Natural killer cell (primary cell): Measurements from ENCODE around the gene BRCA2. TPM values are rescaled to one million over a fixed set of nuclear protein-coding genes. Genes with fewer than 3 reads are reported as not detected.

Experiments
- ATAC-seq, 3 donors: fragments of 150-1000 bp in 2 of 3; fragments of 200-7000 bp in 1 of 3; cut with Tn5 transposase; 1 replicate in 1 of 3; 2 replicates in 2 of 3; pipeline ENCODE4 v1.10.0; 2021; ENCODE audit warnings: mild to moderate bottlenecking in 2 of 3, moderate library complexity in 2 of 3
- DNase-seq, 2 donors: peaks; one replicate each; pipeline versions ENCODE4 v3.0.0 to v3.0.0-alpha.2; 2013 to 2021; ENCODE audit warnings: mixed read lengths in 1 of 2
- H3K27ac ChIP-seq: one replicate; pipeline ENCODE4 v1.5.1; 2013; ENCODE audit warnings: mild to moderate bottlenecking, low read length
- H3K27me3 ChIP-seq: one replicate; pipeline ENCODE4 v1.6.1; 2013; ENCODE audit warnings: low read length; ENCODE audit not compliant: control insufficient read depth, insufficient read depth
- H3K36me3 ChIP-seq: one replicate; pipeline ENCODE4 v1.6.1; 2013; ENCODE audit warnings: low read length; ENCODE audit not compliant: control insufficient read depth, insufficient read depth
- H3K4me1 ChIP-seq: one replicate; pipeline ENCODE4 v1.6.1; 2013; ENCODE audit warnings: low read length; ENCODE audit not compliant: control insufficient read depth, insufficient read depth
- H3K4me3 ChIP-seq: one replicate; pipeline ENCODE4 v1.5.1; 2013; ENCODE audit warnings: low read length
- H3K9me3 ChIP-seq: one replicate; pipeline ENCODE4 v1.6.1; 2013; ENCODE audit warnings: low read length; ENCODE audit not compliant: control insufficient read depth, insufficient read depth
- H3K27ac Mint-ChIP-seq, 2 donors: one replicate each; pipeline ENCODE4 v1.8.0; 2022; ENCODE audit warnings: mild to moderate bottlenecking in 2 of 2, mixed read lengths in 2 of 2, moderate library complexity in 1 of 2
- H3K27me3 Mint-ChIP-seq, 2 donors: one replicate each; pipeline ENCODE4 v1.8.0; 2022; ENCODE audit warnings: low read depth in 2 of 2, mixed read lengths in 2 of 2
- H3K36me3 Mint-ChIP-seq: one replicate; pipeline ENCODE4 v1.8.0; 2022; ENCODE audit warnings: mixed read lengths
- H3K4me1 Mint-ChIP-seq, 2 donors: one replicate each; pipeline ENCODE4 v1.8.0; 2022; ENCODE audit warnings: mixed read lengths in 2 of 2
- H3K4me3 Mint-ChIP-seq: one replicate; pipeline ENCODE4 v1.8.0; 2022; ENCODE audit warnings: mild to moderate bottlenecking, moderate library complexity, mixed read lengths
- H3K9me3 Mint-ChIP-seq, 2 donors: one replicate each; pipeline ENCODE4 v1.8.0; 2022; ENCODE audit warnings: mixed read lengths in 2 of 2
- WGBS: methylation state at CpG from one replicate; pipeline ENCODE4 v1.1.7; 2013; ENCODE audit warnings: missing lambda C conversion rate; ENCODE audit not compliant: insufficient coverage; 5-methylcytosine and 5-hydroxymethylcytosine counted together
- intact Hi-C: fragments of 100-400 bp; cut with micrococcal nuclease; formaldehyde crosslinking; loops from one replicate; pipeline ENCODE4 v1.14.2; 2022
- total RNA-seq, 4 donors: library from RNA; stranded (reverse); fragments of 120-200 nt in 1 of 4; gene quantifications; one replicate each; pipeline versions ENCODE4 v1.2.3 to v1.2.4, GENCODE V29; 2013 to 2022
- TF ChIP-seq, protein P1 (sequence below): fragments of 200-600 bp; IDR thresholded peaks from one replicate; pipeline ENCODE4 v1.8.0; 2022; ENCODE audit warnings: antibody characterized with exemption

BRCA2 gene
- total RNA-seq, 3 donors from 2014 or later (not counting 1 experiment from before 2014, with no cell fraction given): 3.6 to 4.3 (median 3.6) TPM

DNA sequence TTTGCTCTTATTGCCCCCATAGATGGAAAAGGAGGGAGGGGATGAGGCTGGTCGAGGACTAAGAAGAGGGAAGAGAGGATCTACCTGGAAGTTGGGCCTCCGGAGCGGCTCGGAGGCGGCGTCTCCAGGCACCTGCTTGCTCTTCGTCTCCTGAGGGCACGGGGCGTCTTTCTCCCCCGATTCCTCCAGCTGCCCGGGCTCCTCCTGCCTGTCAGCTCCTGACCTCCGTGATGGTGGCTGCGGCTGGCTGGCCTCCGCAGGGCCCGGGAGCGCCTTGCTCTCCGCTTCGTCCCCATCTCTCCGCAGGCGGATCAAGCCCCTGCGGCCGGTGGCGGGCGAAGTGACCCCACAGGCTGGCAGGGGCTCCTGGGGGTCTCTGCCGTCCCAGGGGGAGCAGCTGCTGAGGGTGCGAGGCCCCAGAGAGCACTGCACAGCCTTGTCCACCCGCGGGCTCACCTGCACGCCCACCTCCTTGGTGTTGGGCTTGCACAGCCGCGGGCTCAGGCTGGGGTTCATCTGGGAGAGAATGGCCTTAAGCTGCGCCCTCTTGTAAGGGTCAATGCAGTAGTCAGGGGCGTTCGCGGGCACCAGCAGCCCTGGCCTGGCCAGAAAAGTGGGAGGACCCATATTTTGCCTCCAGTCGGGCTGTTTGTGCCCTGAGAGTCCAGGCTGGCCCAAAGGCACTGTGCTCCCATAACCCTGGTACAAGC lies 4.0 kb upstream of the BRCA2 start:
- no peaks in the 10 kb centered on the region for H3K36me3 Mint-ChIP-seq
- DNase-seq: no peak
- TF ChIP-seq, protein P1, sequence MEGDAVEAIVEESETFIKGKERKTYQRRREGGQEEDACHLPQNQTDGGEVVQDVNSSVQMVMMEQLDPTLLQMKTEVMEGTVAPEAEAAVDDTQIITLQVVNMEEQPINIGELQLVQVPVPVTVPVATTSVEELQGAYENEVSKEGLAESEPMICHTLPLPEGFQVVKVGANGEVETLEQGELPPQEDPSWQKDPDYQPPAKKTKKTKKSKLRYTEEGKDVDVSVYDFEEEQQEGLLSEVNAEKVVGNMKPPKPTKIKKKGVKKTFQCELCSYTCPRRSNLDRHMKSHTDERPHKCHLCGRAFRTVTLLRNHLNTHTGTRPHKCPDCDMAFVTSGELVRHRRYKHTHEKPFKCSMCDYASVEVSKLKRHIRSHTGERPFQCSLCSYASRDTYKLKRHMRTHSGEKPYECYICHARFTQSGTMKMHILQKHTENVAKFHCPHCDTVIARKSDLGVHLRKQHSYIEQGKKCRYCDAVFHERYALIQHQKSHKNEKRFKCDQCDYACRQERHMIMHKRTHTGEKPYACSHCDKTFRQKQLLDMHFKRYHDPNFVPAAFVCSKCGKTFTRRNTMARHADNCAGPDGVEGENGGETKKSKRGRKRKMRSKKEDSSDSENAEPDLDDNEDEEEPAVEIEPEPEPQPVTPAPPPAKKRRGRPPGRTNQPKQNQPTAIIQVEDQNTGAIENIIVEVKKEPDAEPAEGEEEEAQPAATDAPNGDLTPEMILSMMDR: no peak
- Histone ChIP-seq H3K27ac (no peak overlapping the region), H3K4me3 (no peak overlapping the region), H3K4me1 (peaks cover 22% of the 10 kb centered on the region), H3K27me3 (no peaks in the 10 kb centered on the region), H3K9me3 (no peaks in the 10 kb centered on the region), H3K36me3 (no peaks in the 10 kb centered on the region)
- ATAC-seq: no peak
- H3K27me3 Mint-ChIP-seq: peaks cover 0 to 1% of the 10 kb centered on the region in 2 donors
- intact Hi-C loops: loop anchor here (10.0 kb wide), 1 partner anchor 277 kb away; the partner anchor contains the start of gene FRY
- H3K9me3 Mint-ChIP-seq: no peaks in the 10 kb centered on the region
- 94% methylated on average over 36 of the region's 36 CpGs for WGBS
- H3K4me1 Mint-ChIP-seq: peaks cover 24 to 34% of the 10 kb centered on the region in 2 donors
- H3K4me3 Mint-ChIP-seq: no peak overlapping the region
- H3K27ac Mint-ChIP-seq: no peak overlapping the region

GRCh38 chr13:32314271-32315237 lies 754 bp upstream of the BRCA2 start:
- peak overlapping the region; percentile 99 for H3K27ac ChIP-seq
- 61% methylated on average over 32 of the region's 32 CpGs for WGBS
- peak overlapping the region; percentile 87 for H3K4me3 ChIP-seq
- no peaks in the 10 kb centered on the region for H3K27me3 ChIP-seq
- H3K4me1 ChIP-seq: peaks cover 22% of the 10 kb centered on the region
- H3K36me3 ChIP-seq: no peaks in the 10 kb centered on the region
- Mint-ChIP-seq H3K27ac (peak overlapping the region; percentile 98 to 100), H3K4me3 (peak overlapping the region; percentile 98), H3K4me1 (peaks cover 19 to 29% of the 10 kb centered on the region in 2 donors), H3K27me3 (no peaks in the 10 kb centered on the region), H3K9me3 (no peaks in the 10 kb centered on the region), H3K36me3 (no peaks in the 10 kb centered on the region)
- no peaks in the 10 kb centered on the region for H3K9me3 ChIP-seq
- ATAC-seq: peak; percentile 86 to 94 (median 86)
- TF ChIP-seq, protein P1: no peak
- peak; percentile 71 to 86 for DNase-seq
- intact Hi-C loops: loop anchor here (1.0 to 10.0 kb wide), 5 partner anchors 112 to 1228 kb away; partner anchors contain the start of genes FRY and N4BP2L2

DNA sequence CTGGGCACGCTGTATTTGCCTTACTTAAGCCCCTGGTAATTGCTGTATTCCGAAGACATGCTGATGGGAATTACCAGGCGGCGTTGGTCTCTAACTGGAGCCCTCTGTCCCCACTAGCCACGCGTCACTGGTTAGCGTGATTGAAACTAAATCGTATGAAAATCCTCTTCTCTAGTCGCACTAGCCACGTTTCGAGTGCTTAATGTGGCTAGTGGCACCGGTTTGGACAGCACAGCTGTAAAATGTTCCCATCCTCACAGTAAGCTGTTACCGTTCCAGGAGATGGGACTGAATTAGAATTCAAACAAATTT lies 676 bp downstream of the BRCA2 start:
- DNase-seq (no peak), ATAC-seq (no peak)
- no peaks in the 10 kb centered on the region for H3K36me3 Mint-ChIP-seq
- H3K9me3 Mint-ChIP-seq: no peaks in the 10 kb centered on the region
- no peaks in the 10 kb centered on the region for H3K27me3 Mint-ChIP-seq
- peaks cover 14 to 17% of the 10 kb centered on the region in 2 donors for H3K4me1 Mint-ChIP-seq
- peak overlapping the region; percentile 87 for H3K4me3 ChIP-seq
- intact Hi-C loops: loop anchor here (10.0 kb wide), 1 partner anchor 281 kb away; the partner anchor contains the start of gene FRY
- peaks cover 18% of the 10 kb centered on the region for H3K4me1 ChIP-seq
- TF ChIP-seq, protein P1: no peak
- H3K27me3 ChIP-seq: no peaks in the 10 kb centered on the region
- peak overlapping the region; percentile 98 to 100 for H3K27ac Mint-ChIP-seq
- H3K9me3 ChIP-seq: no peaks in the 10 kb centered on the region
- H3K36me3 ChIP-seq: no peaks in the 10 kb centered on the region
- H3K27ac ChIP-seq: peak overlapping the region; percentile 99
- H3K4me3 Mint-ChIP-seq: peak overlapping the region; percentile 98
- WGBS: under 1% methylated on average over 13 of the region's 13 CpGs
